OCI-LY3 (cell line): ENCODE measurements around the gene CHST12.

Experiments used
- EZH2phosphoT487 ChIP-seq: fragments of 200-600 bp; shearing (Covaris generic); IDR thresholded peaks from 2 replicates; pipeline ENCODE4 v1.6.1; 2018; ENCODE audit warnings: antibody characterized with exemption, mixed run types, low read depth
- TF ChIP-seq, protein P1 (sequence below): fragments of 200-600, 300-600 bp; sonication (generic); IDR thresholded peaks from 2 replicates; pipeline ENCODE4 v1.5.1; 2014; ENCODE audit warnings: antibody characterized with exemption, low read length, low read depth

DNA sequence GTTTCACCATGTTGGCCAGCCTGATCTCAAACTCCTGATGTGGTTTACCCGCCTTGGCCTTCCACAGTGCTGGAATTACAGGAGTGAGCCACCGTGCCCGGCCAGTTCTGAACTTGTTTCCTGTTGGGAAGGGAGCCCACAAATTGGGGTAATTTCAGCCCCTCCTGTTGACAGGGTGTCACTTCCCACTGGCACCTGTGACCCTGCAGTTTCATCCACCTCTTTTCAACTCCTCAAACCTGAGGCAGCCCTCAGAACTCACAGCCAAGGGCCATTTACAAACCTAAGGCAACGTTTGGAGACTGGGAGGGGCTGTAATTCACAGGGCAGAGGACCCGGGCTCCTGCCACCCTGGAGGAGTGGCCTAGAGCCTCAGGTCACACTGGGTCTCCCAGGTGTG is 22.2 kb upstream of the CHST12 start:
- TF ChIP-seq, protein P1, sequence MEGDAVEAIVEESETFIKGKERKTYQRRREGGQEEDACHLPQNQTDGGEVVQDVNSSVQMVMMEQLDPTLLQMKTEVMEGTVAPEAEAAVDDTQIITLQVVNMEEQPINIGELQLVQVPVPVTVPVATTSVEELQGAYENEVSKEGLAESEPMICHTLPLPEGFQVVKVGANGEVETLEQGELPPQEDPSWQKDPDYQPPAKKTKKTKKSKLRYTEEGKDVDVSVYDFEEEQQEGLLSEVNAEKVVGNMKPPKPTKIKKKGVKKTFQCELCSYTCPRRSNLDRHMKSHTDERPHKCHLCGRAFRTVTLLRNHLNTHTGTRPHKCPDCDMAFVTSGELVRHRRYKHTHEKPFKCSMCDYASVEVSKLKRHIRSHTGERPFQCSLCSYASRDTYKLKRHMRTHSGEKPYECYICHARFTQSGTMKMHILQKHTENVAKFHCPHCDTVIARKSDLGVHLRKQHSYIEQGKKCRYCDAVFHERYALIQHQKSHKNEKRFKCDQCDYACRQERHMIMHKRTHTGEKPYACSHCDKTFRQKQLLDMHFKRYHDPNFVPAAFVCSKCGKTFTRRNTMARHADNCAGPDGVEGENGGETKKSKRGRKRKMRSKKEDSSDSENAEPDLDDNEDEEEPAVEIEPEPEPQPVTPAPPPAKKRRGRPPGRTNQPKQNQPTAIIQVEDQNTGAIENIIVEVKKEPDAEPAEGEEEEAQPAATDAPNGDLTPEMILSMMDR = no peak
- TF ChIP-seq EZH2phosphoT487 = no peak
